ENCODE results near the gene BCS1L. TPM values are rescaled to one million over a fixed set of nuclear protein-coding genes. Genes with fewer than 3 reads are reported as not detected.

BCS1L gene
- total RNA-seq, 5 donors from 2014 or later (not counting 1 experiment from before 2014, with no cell fraction given): 31.4 to 71.1 (median 54.2) TPM

Other genes starting within 250 kb of the BCS1L start
- gene VIL1, start 240.6 kb upstream of the BCS1L start, total RNA-seq: under 1 TPM; 0.23 to 0.67 (median 0.51) TPM
- gene USP37, start 91.3 kb upstream of the BCS1L start, total RNA-seq: 10 to 100 TPM; 19.5 to 28.8 (median 22.9) TPM
- gene CNOT9, start 90.8 kb upstream of the BCS1L start, total RNA-seq: 10 to 100 TPM; 44.1 to 64.2 (median 50.2) TPM
- under 1 TPM; 0.38 to 0.90 (median 0.64) TPM for gene PLCD4, start 51.8 kb upstream of the BCS1L start, total RNA-seq
- gene ZNF142, start 60 bp upstream of the BCS1L start, total RNA-seq: 10 to 100 TPM; 38.1 to 65.0 (median 58.7) TPM
- 10 to 100 TPM; 15.6 to 33.1 (median 29.0) TPM for gene RNF25, start 12.3 kb downstream of the BCS1L start, total RNA-seq
- gene STK36, start 12.4 kb downstream of the BCS1L start, total RNA-seq: 10 to 100 TPM; 19.7 to 23.6 (median 22.4) TPM
- gene TTLL4, start 51.2 kb downstream of the BCS1L start, total RNA-seq: 10 to 100 TPM; 16.9 to 29.6 (median 24.4) TPM
- gene CYP27A1, start 122.5 kb downstream of the BCS1L start, total RNA-seq: under 1 TPM in 4 of 5 donors, not detected in 1; 0.50 to 0.89 (median 0.58) TPM
- not detected for gene PRKAG3, start 172.1 kb downstream of the BCS1L start, total RNA-seq
- gene WNT6, start 200.1 kb downstream of the BCS1L start, total RNA-seq: under 1 TPM in 2 of 5 donors, not detected in 3; 0.13 to 0.20 TPM
- gene WNT10A, start 221.2 kb downstream of the BCS1L start, total RNA-seq: 10 to 100 TPM in 1 of 5 donors, 1 to 10 TPM in 4; 3.1 to 10.7 (median 6.1) TPM

Data from T-cell (primary cell).